GM23338 (cell line): ENCODE measurements around the gene PPIAL4G. TPM values are rescaled to one million over a fixed set of nuclear protein-coding genes. Genes with fewer than 3 reads are reported as not detected.
"Not testable (repeated sequence)": the region's sequence is repeated elsewhere in the genome, so short reads cannot be mapped to it uniquely, and the experiment has no call there.

ENCODE experiments used
- ATAC-seq: fragments of 200-7000 bp; cut with Tn5 transposase; 3 replicates; pipeline ENCODE4 v1.9.1; 2020
- DNase-seq: peaks from one replicate; pipeline ENCODE4 v3.0.0-alpha.2; 2015; ENCODE audit warnings: low spot score
- H2AFZ ChIP-seq: fragments of 200-600 bp; sonication (generic); 2 replicates; pipeline ENCODE4 v1.8.0; 2016; ENCODE audit warnings: antibody characterized with exemption, mild to moderate bottlenecking, moderate library complexity
- H3F3A ChIP-seq: fragments of 200-600 bp; sonication (generic); replicated peaks from 2 replicates; pipeline ENCODE4 v1.8.0; 2017; ENCODE audit warnings: antibody characterized with exemption, mixed run types, low read depth
- H3K27ac ChIP-seq: fragments of 200-600 bp; sonication (generic); 2 replicates; pipeline ENCODE4 v1.6.1; 2016; ENCODE audit warnings: low read depth
- H3K27me3 ChIP-seq: fragments of 200-600 bp; sonication (generic); 2 replicates; pipeline ENCODE4 v1.8.0; 2016; ENCODE audit warnings: mild to moderate bottlenecking, mixed run types, moderate library complexity; ENCODE audit not compliant: insufficient read depth
- H3K36me3 ChIP-seq: fragments of 200-600 bp; sonication (generic); 2 replicates; pipeline ENCODE4 v1.8.0; 2016; ENCODE audit warnings: mild to moderate bottlenecking; ENCODE audit not compliant: insufficient read depth
- H3K4me1 ChIP-seq: fragments of 200-600 bp; sonication (generic); 2 replicates; pipeline ENCODE4 v1.8.0; 2016; ENCODE audit warnings: mild to moderate bottlenecking, moderate library complexity; ENCODE audit not compliant: insufficient read depth
- H3K4me2 ChIP-seq: fragments of 200-600 bp; sonication (generic); 2 replicates; pipeline ENCODE4 v1.7.1; 2017; ENCODE audit warnings: mixed run types
- H3K4me3 ChIP-seq: fragments of 200-600 bp; sonication (generic); 2 replicates; pipeline ENCODE4 v1.6.1; 2016; ENCODE audit warnings: mixed run types
- H3K79me2 ChIP-seq: fragments of 200-600 bp; sonication (generic); replicated peaks from 2 replicates; pipeline ENCODE4 v1.8.0; 2017; ENCODE audit warnings: mild to moderate bottlenecking; ENCODE audit not compliant: insufficient read depth
- H3K9me2 ChIP-seq: fragments of 200-600 bp; sonication (generic); 2 replicates; pipeline ENCODE4 v1.8.0; 2017; ENCODE audit not compliant: insufficient read depth
- H4K20me1 ChIP-seq: fragments of 200-600 bp; sonication (generic); replicated peaks from 2 replicates; pipeline ENCODE4 v1.8.0; 2017; ENCODE audit warnings: mild to moderate bottlenecking; ENCODE audit not compliant: insufficient read depth
- H3K27ac Mint-ChIP-seq: 2 replicates; pipeline ENCODE4 v1.8.0; 2020; ENCODE audit warnings: inconsistent platforms, mild to moderate bottlenecking, moderate library complexity, mixed read lengths
- H3K27me3 Mint-ChIP-seq: 3 replicates; pipeline ENCODE4 v1.8.0; 2022; ENCODE audit warnings: low read depth, mild to moderate bottlenecking, moderate library complexity, mixed read lengths, inconsistent platforms; ENCODE audit not compliant: insufficient read depth, poor library complexity
- H3K36me3 Mint-ChIP-seq: 3 replicates; pipeline ENCODE4 v1.8.0; 2021; ENCODE audit warnings: low read depth, mild to moderate bottlenecking, inconsistent platforms, moderate library complexity, mixed read lengths
- H3K4me1 Mint-ChIP-seq: 3 replicates; pipeline ENCODE4 v1.8.0; 2020; ENCODE audit warnings: mild to moderate bottlenecking, inconsistent platforms, mixed read lengths
- H3K4me3 Mint-ChIP-seq: 3 replicates; pipeline ENCODE4 v1.8.0; 2021; ENCODE audit warnings: moderate library complexity, mild to moderate bottlenecking, inconsistent platforms, mixed read lengths
- H3K9me3 Mint-ChIP-seq: 3 replicates; pipeline ENCODE4 v1.8.0; 2020; ENCODE audit warnings: moderate library complexity, mild to moderate bottlenecking, inconsistent platforms, mixed read lengths
- CREB1 ChIP-seq: fragments of 250-450 bp; sonication (Bioruptor Pico); IDR thresholded peaks from 2 replicates; pipeline ENCODE4 v1.5.0; 2020; ENCODE audit warnings: low read depth, mild to moderate bottlenecking, moderate library complexity
- ETS1 ChIP-seq: IDR thresholded peaks from 2 replicates; pipeline ENCODE4 v1.6.1; 2016; ENCODE audit warnings: antibody characterized with exemption
- polyA plus RNA-seq: library from polyadenylated mRNA; unstranded; fragments of >200 nt; fragmentation: Nextera tagmentation; extraction: Ambion mirVana; gene quantifications from 2 replicates; pipeline ENCODE4 v1.2.1, GENCODE V29; 2016
- small RNA-seq: library from RNA; depleted of rRNA; stranded (forward); fragments of <200 nt; gene quantifications from one replicate; pipeline ENCODE3, GENCODE V24; 2014; ENCODE audit warnings: low replicate concordance
- total RNA-seq: library from RNA; depleted of rRNA; stranded (reverse); fragments of >200 nt; shearing (Covaris generic); gene quantifications from 2 replicates; pipeline ENCODE4 v1.2.3, GENCODE V29; 2014; rRNA removed

PPIAL4G gene
- total and polyA plus RNA-seq, 2 experiments from 2014 or later: not detected

GRCh38 chr1:148434832-148435231, 48.3 kb downstream of the PPIAL4G start (continued):
- TF ChIP-seq CREB1: no peak
- no peak for TF ChIP-seq ETS1

- DNase-seq, H3K27ac ChIP-seq, H3K4me3 ChIP-seq, H3K4me2 ChIP-seq, H3K4me1 ChIP-seq, H3K79me2 ChIP-seq, H3K9me2 ChIP-seq, H3F3A ChIP-seq, H3K27ac Mint-ChIP-seq, H2AFZ ChIP-seq, H3K27me3 ChIP-seq, H3K4me3 Mint-ChIP-seq, H3K36me3 ChIP-seq, H3K9me3 Mint-ChIP-seq, H4K20me1 ChIP-seq, H3K27me3 Mint-ChIP-seq, ATAC-seq: not testable (repeated sequence)
- H3K4me1 Mint-ChIP-seq: peaks cover 10% of the 10 kb centered on the region
- peaks cover 27% of the 10 kb centered on the region; the same call in 2 of the 3 replicates for H3K36me3 Mint-ChIP-seq
These were observed 50.2 kb downstream of the PPIAL4G start for GRCh38 chr1:148432916-148433317.

Small RNA genes within 50 kb of the gene (small RNA-seq; reads per million reads assigned to genes)
- gene RF00003: 1.8 reads per million, percentile 79 among the genes with 10 or more reads in this experiment

Other genes starting within 250 kb of the PPIAL4G start
- 7.7 and 10.8 TPM in 2 replicates for gene NBPF14, start 112.7 kb upstream of the PPIAL4G start, total RNA-seq
- 5.1 and 5.5 TPM in 2 replicates for gene NBPF14, start 112.7 kb upstream of the PPIAL4G start, polyA plus RNA-seq